MM.1S (cell line): ENCODE results near the gene CPN2.

Experiments used
- DNase-seq: peaks from one replicate; pipeline ENCODE4 v3.0.0-alpha.2; 2015
- H2AFZ ChIP-seq: fragments of 300-600 bp; sonication (generic); 2 replicates; pipeline ENCODE4 v1.6.0; 2016; ENCODE audit warnings: antibody characterized with exemption, low read length
- H3F3A ChIP-seq: fragments of 300-600 bp; sonication (generic); 2 replicates; pipeline ENCODE4 v1.6.1; 2016; ENCODE audit warnings: mild to moderate bottlenecking, antibody characterized with exemption, low read length, moderate library complexity, mixed read lengths; ENCODE audit not compliant: insufficient read depth
- H3K27ac ChIP-seq: fragments of 300-600 bp; sonication (generic); 2 replicates; pipeline ENCODE4 v1.5.1; 2016; ENCODE audit warnings: mild to moderate bottlenecking, low read length
- H3K27me3 ChIP-seq: fragments of 300-600 bp; sonication (generic); replicated peaks from 2 replicates; pipeline ENCODE4 v1.6.0; 2016; ENCODE audit warnings: low read length; ENCODE audit not compliant: insufficient read depth
- H3K36me3 ChIP-seq: fragments of 300-600 bp; sonication (generic); replicated peaks from 2 replicates; pipeline ENCODE4 v1.6.1; 2016; ENCODE audit warnings: mild to moderate bottlenecking, low read length, mixed read lengths; ENCODE audit not compliant: insufficient read depth
- H3K4me1 ChIP-seq: fragments of 300-600 bp; sonication (generic); 2 replicates; pipeline ENCODE4 v1.6.1; 2016; ENCODE audit warnings: low read length, mixed read lengths
- H3K4me2 ChIP-seq: fragments of 300-600 bp; sonication (generic); 2 replicates; pipeline ENCODE4 v1.6.0; 2016; ENCODE audit warnings: low read depth, low read length
- H3K4me3 ChIP-seq: fragments of 300-600 bp; sonication (generic); 2 replicates; pipeline ENCODE4 v1.5.1; 2016; ENCODE audit warnings: low read length, mixed read lengths
- H3K79me2 ChIP-seq: fragments of 300-600 bp; sonication (generic); 2 replicates; pipeline ENCODE4 v1.6.1; 2016; ENCODE audit warnings: mixed run types, low read length, mixed read lengths
- H3K9ac ChIP-seq: fragments of 300-600 bp; sonication (generic); 2 replicates; pipeline ENCODE4 v1.6.1; 2016; ENCODE audit warnings: low read length, mixed read lengths
- H3K9me2 ChIP-seq: fragments of 300-600 bp; sonication (generic); replicated peaks from 2 replicates; pipeline ENCODE4 v1.6.1; 2016; ENCODE audit warnings: mild to moderate bottlenecking, low read length, mixed read lengths; ENCODE audit not compliant: insufficient read depth
- H3K9me3 ChIP-seq: fragments of 300-600 bp; sonication (generic); replicated peaks from 2 replicates; pipeline ENCODE4 v1.6.1; 2016; ENCODE audit warnings: mild to moderate bottlenecking, low read length, mixed read lengths; ENCODE audit not compliant: insufficient read depth
- H4K20me1 ChIP-seq: fragments of 300-600 bp; sonication (generic); 2 replicates; pipeline ENCODE4 v1.6.1; 2016; ENCODE audit warnings: mild to moderate bottlenecking, low read length, moderate library complexity, mixed read lengths; ENCODE audit not compliant: insufficient read depth
- CTCF ChIP-seq: fragments of 300-600 bp; sonication (generic); IDR thresholded peaks from 2 replicates; pipeline ENCODE4 v1.5.1; 2016; ENCODE audit warnings: antibody characterized with exemption, low read length, mixed read lengths
- EZH2 ChIP-seq: fragments of 300-600 bp; sonication (generic); optimal IDR thresholded peaks from 2 replicates; pipeline ENCODE3; 2017; ENCODE audit warnings: low read depth, mild to moderate bottlenecking, antibody characterized with exemption, low read length, mixed read lengths
- EZH2phosphoT487 ChIP-seq: fragments of 300-600 bp; sonication (generic); IDR thresholded peaks from 2 replicates; pipeline ENCODE4 v1.6.1; 2018; ENCODE audit warnings: antibody characterized with exemption, low read length

Gene CPN2

GRCh38 chr3:194313560-194314387 lies 37.4 kb downstream of the CPN2 start:
- Histone ChIP-seq H3K9me2 (no peaks in the 10 kb centered on the region), H3K4me1 (peaks cover 11% of the 10 kb centered on the region), H3K27ac (no peak overlapping the region), H3K27me3 (no peaks in the 10 kb centered on the region), H4K20me1 (no peaks in the 10 kb centered on the region), H3K9ac (no peak overlapping the region), H3F3A (no peaks in the 10 kb centered on the region), H2AFZ (no peak overlapping the region), H3K9me3 (no peaks in the 10 kb centered on the region), H3K4me3 (no peak overlapping the region), H3K36me3 (no peaks in the 10 kb centered on the region), H3K79me2 (no peaks in the 10 kb centered on the region), H3K4me2 (no peak overlapping the region)
- TF ChIP-seq EZH2phosphoT487 (no peak), EZH2 (no peak), CTCF (peak; percentile 12; the same call in 1 of the 2 replicates)
- DNase-seq, result no peak

GRCh38 chr3:194312743-194313281 lies 38.3 kb downstream of the CPN2 start:
- H3K27ac ChIP-seq, result no peak overlapping the region
- DNase-seq, result no peak

GRCh38 chr3:194312186-194312742 lies 38.9 kb downstream of the CPN2 start:
- Histone ChIP-seq H3K9ac (no peak overlapping the region), H3K79me2 (no peaks in the 10 kb centered on the region), H2AFZ (no peak overlapping the region), H3K27me3 (no peaks in the 10 kb centered on the region), H4K20me1 (no peaks in the 10 kb centered on the region), H3K9me2 (no peaks in the 10 kb centered on the region), H3K36me3 (no peaks in the 10 kb centered on the region), H3K27ac (no peak overlapping the region), H3F3A (peaks cover 12% of the 10 kb centered on the region), H3K4me2 (no peak overlapping the region), H3K4me1 (peaks cover 26% of the 10 kb centered on the region), H3K4me3 (no peak overlapping the region), H3K9me3 (no peaks in the 10 kb centered on the region)
- DNase-seq, result no peak
- TF ChIP-seq EZH2, result no peak
- no peak for TF ChIP-seq EZH2phosphoT487
- no peak for TF ChIP-seq CTCF

More at GRCh38 chr3:194312743-194313281, 38.3 kb downstream of the CPN2 start:
- Histone ChIP-seq H2AFZ (no peak overlapping the region), H3K36me3 (no peaks in the 10 kb centered on the region), H3K79me2 (no peaks in the 10 kb centered on the region), H3K9me2 (no peaks in the 10 kb centered on the region), H3K9ac (no peak overlapping the region), H3F3A (peaks cover 7% of the 10 kb centered on the region), H4K20me1 (no peaks in the 10 kb centered on the region), H3K9me3 (no peaks in the 10 kb centered on the region), H3K27me3 (no peaks in the 10 kb centered on the region), H3K4me3 (no peak overlapping the region), H3K4me1 (peaks cover 21% of the 10 kb centered on the region), H3K4me2 (no peak overlapping the region)
- no peak for TF ChIP-seq EZH2
- TF ChIP-seq CTCF, result no peak
- TF ChIP-seq EZH2phosphoT487, result no peak
